Thymus (tissue), 11 donors: ENCODE results near the gene TMIGD2. TPM values are rescaled to one million over a fixed set of nuclear protein-coding genes. Genes with fewer than 3 reads are reported as not detected.
"Not testable (repeated sequence)": the region's sequence is repeated elsewhere in the genome, so short reads cannot be mapped to it uniquely, and the experiment has no call there.

Experiments
- DNase-seq, 9 donors: peaks; one replicate each; pipeline ENCODE4 v3.0.0-alpha.2; 2013; ENCODE audit warnings: low spot score in 9 of 9, low read depth in 6 of 9, missing footprints in 1 of 9
- H3K27ac ChIP-seq, 2 donors: one replicate each; pipeline ENCODE4 v1.5.1; 2013; ENCODE audit warnings: control low read depth in 1 of 2, low read depth in 1 of 2, low read length in 1 of 2, mild to moderate bottlenecking in 1 of 2, moderate library complexity in 1 of 2
- H3K27me3 ChIP-seq, 2 donors: one replicate each; pipeline ENCODE4 v1.5.1; 2013; ENCODE audit warnings: low read length in 1 of 2; ENCODE audit not compliant: control insufficient read depth in 2 of 2, insufficient read depth in 1 of 2
- H3K36me3 ChIP-seq, 2 donors: one replicate each; pipeline ENCODE4 v1.5.1; 2013; ENCODE audit warnings: low read length in 1 of 2, mild to moderate bottlenecking in 1 of 2, moderate library complexity in 1 of 2; ENCODE audit not compliant: control insufficient read depth in 2 of 2, insufficient read depth in 2 of 2
- H3K4me1 ChIP-seq, 2 donors: one replicate each; pipeline ENCODE4 v1.5.1; 2013; ENCODE audit warnings: low read length in 2 of 2; ENCODE audit not compliant: control insufficient read depth in 2 of 2, insufficient read depth in 2 of 2
- H3K4me3 ChIP-seq, 2 donors: one replicate each; pipeline ENCODE4 v1.5.1; 2013; ENCODE audit warnings: low read length in 2 of 2, control low read depth in 1 of 2, mild to moderate bottlenecking in 1 of 2
- H3K9me3 ChIP-seq, 2 donors: one replicate each; pipeline ENCODE4 v1.5.1; 2013; ENCODE audit warnings: low read length in 1 of 2, mild to moderate bottlenecking in 1 of 2; ENCODE audit not compliant: control insufficient read depth in 2 of 2, insufficient read depth in 1 of 2
- WGBS: extraction: QIAGEN DNeasy Blood & Tissue Kit; methylation state at CpG from one replicate; pipeline ENCODE4 v1.1.7; 2013; 5-methylcytosine and 5-hydroxymethylcytosine counted together
- polyA plus RNA-seq: library from polyadenylated mRNA; stranded (reverse); fragments of 200-250 nt; gene quantifications from one replicate; pipeline ENCODE4 v1.2.3, GENCODE V29; 2013
- total RNA-seq: library from RNA; stranded (reverse); fragments of 120-200 nt; gene quantifications from one replicate; pipeline ENCODE4 v1.2.4, GENCODE V29; 2013
- donor health status: healthy.

Gene TMIGD2
- total and polyA plus RNA-seq, 2 donors = 64.8 to 87.9 TPM

DNA sequence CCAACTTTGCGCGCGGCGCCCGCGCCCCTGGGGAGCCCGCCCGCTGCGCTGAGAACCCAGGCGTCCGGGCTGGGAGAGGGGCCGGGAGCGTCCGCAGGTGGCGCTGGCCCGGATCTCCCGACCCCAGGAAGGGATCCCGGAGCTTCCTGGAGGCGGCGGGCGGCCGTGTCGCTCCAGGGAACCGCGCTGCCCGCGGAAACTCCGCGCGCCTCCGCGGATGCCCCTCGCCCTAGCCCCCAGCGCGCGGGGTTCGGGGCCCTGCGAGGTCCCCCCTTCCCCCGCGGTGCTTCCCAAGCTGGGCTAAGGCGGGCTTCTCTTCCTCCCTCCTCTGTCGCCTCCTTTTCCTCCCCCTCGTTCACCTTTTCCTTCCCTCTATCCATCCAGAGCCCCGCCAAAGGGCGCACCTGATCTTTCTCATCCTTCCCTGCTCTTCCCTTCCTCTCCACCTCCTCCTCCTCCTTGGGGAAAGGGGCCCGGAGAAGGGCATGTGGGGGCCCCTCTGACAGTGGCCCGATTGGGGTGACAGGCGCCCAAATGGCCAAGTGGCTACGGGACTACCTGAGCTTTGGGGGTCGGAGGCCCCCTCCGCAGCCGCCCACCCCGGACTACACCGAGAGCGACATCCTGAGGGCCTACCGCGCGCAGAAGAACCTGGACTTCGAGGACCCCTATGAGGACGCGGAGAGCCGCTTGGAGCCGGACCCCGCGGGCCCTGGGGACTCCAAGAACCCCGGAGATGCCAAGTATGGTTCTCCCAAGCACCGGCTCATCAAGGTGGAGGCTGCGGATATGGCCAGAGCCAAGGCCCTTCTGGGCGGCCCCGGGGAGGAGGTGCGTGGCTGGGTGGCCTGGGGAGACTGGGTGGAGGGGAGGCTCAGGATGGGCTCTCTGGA is 22.4 kb downstream of the TMIGD2 start:
- WGBS = 5% methylated on average over 71 of the region's 71 CpGs
- Histone ChIP-seq H3K4me1 (peaks cover 3 to 7% of the 10 kb centered on the region in 2 donors), H3K27me3 (peaks cover 37 to 63% of the 10 kb centered on the region in 2 donors), H3K27ac (no peak overlapping the region), H3K9me3 (peaks cover 1 to 3% of the 10 kb centered on the region in 2 donors), H3K4me3 (peak overlapping the region in 1 of 2 donors; percentile 21), H3K36me3 (no peaks in the 10 kb centered on the region)
- no peak for DNase-seq

DNA sequence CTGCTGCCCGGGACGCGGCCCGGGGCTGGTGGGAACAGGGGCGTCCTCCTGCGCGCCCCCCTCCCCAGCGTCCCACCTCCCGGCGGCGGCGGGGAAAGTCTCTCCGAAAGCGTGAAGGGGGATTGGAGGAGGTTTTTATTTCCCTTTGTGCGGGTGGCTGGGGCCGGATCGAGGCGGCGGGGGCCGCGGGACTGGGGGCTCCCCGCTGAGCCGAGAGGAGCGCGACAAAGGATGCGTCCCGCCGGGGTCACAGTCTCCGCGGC is 23.0 kb downstream of the TMIGD2 start:
- peaks cover 3 to 7% of the 10 kb centered on the region in 2 donors for H3K4me1 ChIP-seq
- H3K27me3 ChIP-seq = peaks cover 37 to 58% of the 10 kb centered on the region in 2 donors
- DNase-seq = no peak
- no peak overlapping the region for H3K27ac ChIP-seq
- H3K9me3 ChIP-seq = peaks cover 1 to 3% of the 10 kb centered on the region in 2 donors
- under 1% methylated on average over 30 of the region's 30 CpGs for WGBS
- H3K36me3 ChIP-seq = no peaks in the 10 kb centered on the region
- H3K4me3 ChIP-seq = peak overlapping the region in 1 of 2 donors; percentile 21

DNA sequence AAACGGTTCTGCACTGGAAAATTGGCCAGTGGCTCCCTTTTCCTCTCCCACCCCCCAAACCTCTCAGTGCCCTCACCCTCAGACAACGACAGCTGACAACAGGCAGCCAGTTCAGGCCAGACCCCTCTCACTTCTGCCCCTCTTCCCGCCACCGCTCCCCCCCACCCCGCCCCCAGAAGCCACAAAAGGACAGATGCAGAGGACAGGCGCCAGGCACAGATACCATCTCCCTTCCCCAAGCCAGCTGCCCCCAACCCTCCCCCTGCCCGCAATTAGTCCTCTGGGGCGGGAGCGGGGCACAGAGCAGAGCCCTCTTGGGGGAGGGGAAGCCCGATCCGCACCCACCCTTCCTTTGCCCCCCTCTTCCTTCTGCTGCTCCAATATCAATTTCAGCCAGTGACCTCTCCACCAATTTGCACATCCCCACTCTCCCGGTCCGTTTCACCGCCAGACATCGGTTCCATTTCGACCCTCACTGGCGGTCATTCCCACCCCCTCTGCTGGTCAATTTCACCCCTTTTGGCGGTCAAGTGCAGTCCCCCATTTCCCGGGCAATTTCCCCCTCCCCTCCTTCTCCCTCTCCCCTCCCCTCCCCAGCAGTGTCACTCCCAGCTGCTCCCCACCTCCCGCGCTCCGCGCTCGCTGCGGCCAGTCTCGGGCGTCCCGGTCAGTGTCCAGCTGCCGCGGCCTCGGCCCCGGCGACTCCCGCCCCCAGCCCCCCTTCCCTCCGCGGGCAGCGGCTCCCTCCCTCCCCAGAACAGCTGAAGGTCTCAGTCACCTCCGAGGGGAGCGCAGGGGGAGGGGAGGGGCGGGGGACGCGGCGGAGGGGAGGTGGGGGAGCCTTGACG is 23.5 kb downstream of the TMIGD2 start, which contains the start of gene SHD:
SHD (plus strand) TSS at position 848 of the 848 bp plus-strand sequence. CDS start 798 bp downstream, outside the sequence.
- Histone ChIP-seq H3K27ac (no peak within 1 kb of the TSS), H3K36me3 (no peaks in the 10 kb centered on the region), H3K9me3 (peaks cover 1 to 3% of the 10 kb centered on the region in 2 donors), H3K4me1 (peaks cover 3 to 7% of the 10 kb centered on the region in 2 donors), H3K4me3 (peak within 1 kb of the TSS in 1 of 2 donors; percentile 21), H3K27me3 (peaks cover 37 to 58% of the 10 kb centered on the region in 2 donors)
- WGBS = 1% methylated on average over 43 of the region's 44 CpGs
- DNase-seq = no peak

GRCh38 chr19:4278010-4278409 is 24.2 kb downstream of the TMIGD2 start:
- peaks cover 3 to 7% of the 10 kb centered on the region in 2 donors for H3K4me1 ChIP-seq
- peaks cover 37 to 58% of the 10 kb centered on the region in 2 donors for H3K27me3 ChIP-seq
- H3K9me3 ChIP-seq = peaks cover under 1 to 3% of the 10 kb centered on the region in 2 donors
- peaks cover 0 to 3% of the 10 kb centered on the region in 2 donors for H3K36me3 ChIP-seq
- no peak overlapping the region for H3K27ac ChIP-seq
- no peak overlapping the region for H3K4me3 ChIP-seq
- WGBS = 4% methylated on average over 4 of the region's 4 CpGs
- no peak for DNase-seq

DNA sequence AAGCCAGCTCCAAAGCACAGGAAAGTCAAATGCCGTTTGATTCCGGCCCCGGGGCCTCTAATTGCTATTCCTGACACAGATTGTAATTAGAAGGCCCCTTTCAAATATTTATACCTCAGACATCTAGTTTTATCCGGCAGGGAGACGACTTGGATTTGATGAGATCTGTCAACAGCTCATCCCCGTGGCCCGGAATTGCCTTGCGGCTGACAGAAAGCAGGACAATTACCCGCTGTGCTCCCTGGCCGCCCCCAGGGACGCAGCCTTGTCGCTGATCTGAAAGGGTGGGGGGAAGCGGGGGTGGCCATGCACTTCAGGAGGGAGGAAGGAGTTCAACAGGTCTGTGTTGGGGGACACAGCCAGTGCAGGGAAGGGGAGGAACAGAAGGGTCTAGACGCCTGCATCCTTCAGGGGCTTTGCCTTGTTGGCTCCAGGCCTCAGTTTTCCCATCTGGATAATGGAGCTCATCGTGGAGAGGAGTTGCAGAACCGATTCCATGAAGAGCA is 24.9 kb downstream of the TMIGD2 start:
- H3K27me3 ChIP-seq = peaks cover 37 to 53% of the 10 kb centered on the region in 2 donors
- 80% methylated on average over 16 of the region's 16 CpGs for WGBS
- H3K9me3 ChIP-seq = peaks cover 0 to 3% of the 10 kb centered on the region in 2 donors
- DNase-seq = no peak
- no peak overlapping the region for H3K27ac ChIP-seq
- peaks cover 0 to 3% of the 10 kb centered on the region in 2 donors for H3K36me3 ChIP-seq
- no peak overlapping the region for H3K4me3 ChIP-seq
- peaks cover 3 to 7% of the 10 kb centered on the region in 2 donors for H3K4me1 ChIP-seq

- 97% methylated on average over 6 of the region's 6 CpGs for WGBS
- H3K9me3 ChIP-seq, H3K4me1 ChIP-seq, H3K27ac ChIP-seq, DNase-seq, H3K4me3 ChIP-seq: not testable (repeated sequence)
- Histone ChIP-seq H3K27me3 (peaks cover 19 to 27% of the 10 kb centered on the region in 2 donors), H3K36me3 (peaks cover 7 to 16% of the 10 kb centered on the region in 2 donors)
Observed at GRCh38 chr19:4274321-4274686, 27.9 kb downstream of the TMIGD2 start.

GRCh38 chr19:4272894-4273293 is 29.3 kb downstream of the TMIGD2 start:
- peaks cover 0 to 8% of the 10 kb centered on the region in 2 donors for H3K9me3 ChIP-seq
- H3K27ac ChIP-seq = no peak overlapping the region
- DNase-seq = no peak
- H3K4me1 ChIP-seq = no peaks in the 10 kb centered on the region
- WGBS = 98% methylated on average over 10 of the region's 10 CpGs
- H3K36me3 ChIP-seq = peaks cover 20 to 30% of the 10 kb centered on the region in 2 donors
- H3K27me3 ChIP-seq = peaks cover 5 to 13% of the 10 kb centered on the region in 2 donors
- H3K4me3 ChIP-seq = no peak overlapping the region

DNA sequence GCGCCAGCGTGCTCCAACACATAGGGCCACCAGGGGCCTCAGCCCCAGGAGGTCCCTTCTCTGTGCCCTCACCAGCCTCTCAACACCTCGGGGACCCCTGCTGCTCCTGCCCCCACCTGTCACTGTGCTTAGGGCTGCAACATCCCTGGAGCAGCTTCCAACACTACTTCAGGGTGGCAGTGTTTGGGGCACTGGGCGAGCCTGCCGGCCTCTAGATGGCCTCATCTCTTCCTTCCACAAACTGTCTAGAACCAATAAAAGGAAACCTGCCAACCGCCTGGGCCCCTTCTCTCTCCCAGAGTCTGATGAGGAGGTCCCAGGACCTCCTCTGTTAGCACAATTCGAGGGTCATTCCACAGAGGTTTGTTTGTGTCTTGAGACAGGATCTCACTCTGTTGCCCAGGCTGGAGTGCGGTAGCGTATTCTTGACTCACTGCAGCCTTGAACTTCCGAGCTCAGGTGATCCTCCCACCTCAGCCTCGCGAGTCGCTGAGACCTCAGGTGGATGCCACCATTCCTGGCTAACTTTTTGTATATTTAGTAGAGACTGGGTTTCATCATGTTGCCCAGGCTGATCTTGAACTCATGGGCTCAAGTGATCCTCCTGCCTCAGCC is 33.3 kb downstream of the TMIGD2 start:
- Histone ChIP-seq H3K36me3 (peaks cover 42 to 61% of the 10 kb centered on the region in 2 donors), H3K9me3 (peaks cover 0 to 11% of the 10 kb centered on the region in 2 donors), H3K4me1 (no peaks in the 10 kb centered on the region), H3K27me3 (no peaks in the 10 kb centered on the region), H3K4me3 (no peak overlapping the region), H3K27ac (no peak overlapping the region)
- WGBS = 94% methylated on average over 13 of the region's 13 CpGs
- no peak for DNase-seq
